ENCODE results near the gene SLC11A2. TPM values are rescaled to one million over a fixed set of nuclear protein-coding genes. Genes with fewer than 3 reads are reported as not detected.

SLC11A2 gene
- total and polyA plus RNA-seq, 2 of the 13 experiments (the other 11 are each of a cell fraction or from before 2014, with no cell fraction given) = 71.7 to 77.0 TPM

- TF ChIP-seq ZNF572 (CRISPR knock-in tag; IDR thresholded peaks at IDR 0.05) (peak; percentile 87), ZNF234 (CRISPR knock-in tag; conservative IDR thresholded peaks at IDR 0.05) (peak; percentile 99), KIAA2018 (CRISPR knock-in tag; IDR thresholded peaks at IDR 0.05; ENCODE audit: borderline replicate concordance) (no peak), FOXJ3 (CRISPR knock-in tag; IDR thresholded peaks at IDR 0.05; ENCODE audit: borderline replicate concordance) (peak; percentile 58), ZSCAN30 (CRISPR knock-in tag; IDR thresholded peaks at IDR 0.05) (no peak), RNF219 (CRISPR knock-in tag; IDR thresholded peaks at IDR 0.05) (no peak), CHCHD3 (CRISPR knock-in tag; IDR thresholded peaks at IDR 0.05) (peak; percentile 61; the same call in 1 of the 2 replicates), ZNF780A (CRISPR knock-in tag; IDR thresholded peaks at IDR 0.05) (peak; percentile 28; the same call in 1 of the 2 replicates), KLF6 (CRISPR knock-in tag; IDR thresholded peaks at IDR 0.05) (peak; percentile 61; the same call in 1 of the 2 replicates)
Observed at GRCh38 chr12:51025836-51026638, at the start of gene SLC11A2 (continued).

Data from HepG2 (cell line).